Activated naive CD8-positive, alpha-beta T cell (primary cell): ENCODE results near the gene MECP2.

ENCODE experiments used
- H3K27ac Mint-ChIP-seq: one replicate; pipeline ENCODE4 v1.8.0; 2021; ENCODE audit warnings: mixed read lengths
- H3K27me3 Mint-ChIP-seq: one replicate; pipeline ENCODE4 v1.8.0; 2021; ENCODE audit warnings: mixed read lengths
- H3K36me3 Mint-ChIP-seq: one replicate; pipeline ENCODE4 v1.8.0; 2021; ENCODE audit warnings: mixed read lengths
- H3K4me1 Mint-ChIP-seq: one replicate; pipeline ENCODE4 v1.8.0; 2021; ENCODE audit warnings: low read depth, mixed read lengths
- H3K4me3 Mint-ChIP-seq: one replicate; pipeline ENCODE4 v1.8.0; 2021; ENCODE audit warnings: mild to moderate bottlenecking, mixed read lengths
- H3K9me3 Mint-ChIP-seq: one replicate; pipeline ENCODE4 v1.8.0; 2021; ENCODE audit warnings: low read depth, mixed read lengths

The MECP2 gene

GRCh38 chrX:154040307-154040756 lies 57.2 kb downstream of the MECP2 start:
- Mint-ChIP-seq H3K27ac (peak overlapping the region; percentile 73), H3K27me3 (no peaks in the 10 kb centered on the region), H3K4me1 (peaks cover 39% of the 10 kb centered on the region), H3K9me3 (no peaks in the 10 kb centered on the region), H3K36me3 (peaks cover 2% of the 10 kb centered on the region), H3K4me3 (no peak overlapping the region)

GRCh38 chrX:154039577-154039976 lies 57.9 kb downstream of the MECP2 start:
- H3K27ac Mint-ChIP-seq: peak overlapping the region; percentile 58
- no peaks in the 10 kb centered on the region for H3K9me3 Mint-ChIP-seq
- H3K27me3 Mint-ChIP-seq: no peaks in the 10 kb centered on the region
- H3K4me3 Mint-ChIP-seq: no peak overlapping the region
- peaks cover 41% of the 10 kb centered on the region for H3K4me1 Mint-ChIP-seq
- H3K36me3 Mint-ChIP-seq: peaks cover 2% of the 10 kb centered on the region

- Mint-ChIP-seq H3K9me3 (no peaks in the 10 kb centered on the region), H3K4me3 (no peak overlapping the region), H3K4me1 (peaks cover 36% of the 10 kb centered on the region), H3K27ac (peak overlapping the region; percentile 22), H3K36me3 (peaks cover 2% of the 10 kb centered on the region), H3K27me3 (no peaks in the 10 kb centered on the region)
Observed at GRCh38 chrX:154038656-154039055, 58.9 kb downstream of the MECP2 start.

- Mint-ChIP-seq H3K27me3 (no peaks in the 10 kb centered on the region), H3K36me3 (peaks cover 2% of the 10 kb centered on the region), H3K4me3 (no peak overlapping the region), H3K9me3 (no peaks in the 10 kb centered on the region), H3K27ac (no peak overlapping the region), H3K4me1 (peaks cover 36% of the 10 kb centered on the region)
Observed at GRCh38 chrX:154037754-154038153, 59.8 kb downstream of the MECP2 start.

- no peaks in the 10 kb centered on the region for H3K27me3 Mint-ChIP-seq
- no peaks in the 10 kb centered on the region for H3K9me3 Mint-ChIP-seq
- H3K4me1 Mint-ChIP-seq: peaks cover 29% of the 10 kb centered on the region
- peaks cover 2% of the 10 kb centered on the region for H3K36me3 Mint-ChIP-seq
- H3K4me3 Mint-ChIP-seq: no peak overlapping the region
- H3K27ac Mint-ChIP-seq: peak overlapping the region; percentile 70
Observed at GRCh38 chrX:154036513-154036912, 61.0 kb downstream of the MECP2 start.

GRCh38 chrX:154033848-154034247 lies 63.7 kb downstream of the MECP2 start:
- no peaks in the 10 kb centered on the region for H3K36me3 Mint-ChIP-seq
- peaks cover 9% of the 10 kb centered on the region for H3K4me1 Mint-ChIP-seq
- H3K9me3 Mint-ChIP-seq: no peaks in the 10 kb centered on the region
- no peak overlapping the region for H3K4me3 Mint-ChIP-seq
- no peaks in the 10 kb centered on the region for H3K27me3 Mint-ChIP-seq
- H3K27ac Mint-ChIP-seq: peak overlapping the region; percentile 10

- no peaks in the 10 kb centered on the region for H3K27me3 Mint-ChIP-seq
- H3K4me1 Mint-ChIP-seq: peaks cover 12% of the 10 kb centered on the region
- no peaks in the 10 kb centered on the region for H3K36me3 Mint-ChIP-seq
- H3K27ac Mint-ChIP-seq: no peak overlapping the region
- H3K9me3 Mint-ChIP-seq: no peaks in the 10 kb centered on the region
- H3K4me3 Mint-ChIP-seq: no peak overlapping the region
Observed at GRCh38 chrX:154032653-154033052, 64.9 kb downstream of the MECP2 start.

- Mint-ChIP-seq H3K4me3 (no peak overlapping the region), H3K9me3 (no peaks in the 10 kb centered on the region), H3K4me1 (peaks cover 12% of the 10 kb centered on the region), H3K36me3 (no peaks in the 10 kb centered on the region), H3K27ac (no peak overlapping the region), H3K27me3 (no peaks in the 10 kb centered on the region)
Observed at GRCh38 chrX:154032160-154032559, 65.4 kb downstream of the MECP2 start.

GRCh38 chrX:154030715-154031305 lies 66.7 kb downstream of the MECP2 start:
- Mint-ChIP-seq H3K27me3 (no peaks in the 10 kb centered on the region), H3K9me3 (no peaks in the 10 kb centered on the region), H3K36me3 (no peaks in the 10 kb centered on the region), H3K27ac (no peak overlapping the region), H3K4me1 (peaks cover 5% of the 10 kb centered on the region), H3K4me3 (no peak overlapping the region)

GRCh38 chrX:154030266-154030665 lies 67.3 kb downstream of the MECP2 start:
- Mint-ChIP-seq H3K27ac (no peak overlapping the region), H3K27me3 (no peaks in the 10 kb centered on the region), H3K36me3 (no peaks in the 10 kb centered on the region), H3K4me1 (peaks cover 5% of the 10 kb centered on the region), H3K9me3 (no peaks in the 10 kb centered on the region), H3K4me3 (no peak overlapping the region)

GRCh38 chrX:154029439-154029838 lies 68.1 kb downstream of the MECP2 start:
- H3K27ac Mint-ChIP-seq: no peak overlapping the region
- H3K27me3 Mint-ChIP-seq: no peaks in the 10 kb centered on the region
- H3K4me3 Mint-ChIP-seq: no peak overlapping the region
- H3K9me3 Mint-ChIP-seq: no peaks in the 10 kb centered on the region
- H3K4me1 Mint-ChIP-seq: peaks cover 3% of the 10 kb centered on the region
- H3K36me3 Mint-ChIP-seq: no peaks in the 10 kb centered on the region

GRCh38 chrX:154028502-154029184 lies 68.9 kb downstream of the MECP2 start:
- H3K36me3 Mint-ChIP-seq: no peaks in the 10 kb centered on the region

GRCh38 chrX:154027986-154028385 lies 69.5 kb downstream of the MECP2 start:
- Mint-ChIP-seq H3K9me3 (no peaks in the 10 kb centered on the region), H3K27me3 (no peaks in the 10 kb centered on the region), H3K27ac (peak overlapping the region; percentile 46), H3K36me3 (no peaks in the 10 kb centered on the region), H3K4me1 (peaks cover 3% of the 10 kb centered on the region), H3K4me3 (no peak overlapping the region)

More at GRCh38 chrX:154028502-154029184, 68.9 kb downstream of the MECP2 start:
- no peaks in the 10 kb centered on the region for H3K27me3 Mint-ChIP-seq
- H3K4me1 Mint-ChIP-seq: peaks cover 3% of the 10 kb centered on the region
- no peaks in the 10 kb centered on the region for H3K9me3 Mint-ChIP-seq
- no peak overlapping the region for H3K4me3 Mint-ChIP-seq
- peak overlapping the region; percentile 46 for H3K27ac Mint-ChIP-seq

GRCh38 chrX:154027022-154027402 lies 70.5 kb downstream of the MECP2 start:
- no peak overlapping the region for H3K27ac Mint-ChIP-seq
- H3K4me3 Mint-ChIP-seq: no peak overlapping the region
- no peaks in the 10 kb centered on the region for H3K9me3 Mint-ChIP-seq
- H3K36me3 Mint-ChIP-seq: no peaks in the 10 kb centered on the region
- no peaks in the 10 kb centered on the region for H3K27me3 Mint-ChIP-seq
- peaks cover 3% of the 10 kb centered on the region for H3K4me1 Mint-ChIP-seq

- H3K36me3 Mint-ChIP-seq: no peaks in the 10 kb centered on the region
- H3K27ac Mint-ChIP-seq: no peak overlapping the region
- H3K4me3 Mint-ChIP-seq: no peak overlapping the region
- H3K4me1 Mint-ChIP-seq: peaks cover 5% of the 10 kb centered on the region
- no peaks in the 10 kb centered on the region for H3K9me3 Mint-ChIP-seq
- no peaks in the 10 kb centered on the region for H3K27me3 Mint-ChIP-seq
Observed at GRCh38 chrX:154026136-154027021, 71.1 kb downstream of the MECP2 start.
